ENCODE results near the gene EMILIN2.

GRCh38 chr18:2845172-2845571, 1.6 kb upstream of the EMILIN2 start:
- TF ChIP-seq POLR2A (IDR thresholded peaks at IDR 0.05; ENCODE audit: low read length) (no peak), GATA1 (IDR thresholded peaks at IDR 0.05; ENCODE audit: low read depth, low read length) (no peak)
